GM19438 (cell line): Measurements from ENCODE around the gene PEG3.

ENCODE experiments used
- ATAC-seq: cut with Tn5 transposase; IDR thresholded peaks from one replicate; pipeline ENCODE4 v1.9.1; 2021; ENCODE audit warnings: low read depth; ENCODE audit not compliant: unreplicated experiment

Gene PEG3

DNA sequence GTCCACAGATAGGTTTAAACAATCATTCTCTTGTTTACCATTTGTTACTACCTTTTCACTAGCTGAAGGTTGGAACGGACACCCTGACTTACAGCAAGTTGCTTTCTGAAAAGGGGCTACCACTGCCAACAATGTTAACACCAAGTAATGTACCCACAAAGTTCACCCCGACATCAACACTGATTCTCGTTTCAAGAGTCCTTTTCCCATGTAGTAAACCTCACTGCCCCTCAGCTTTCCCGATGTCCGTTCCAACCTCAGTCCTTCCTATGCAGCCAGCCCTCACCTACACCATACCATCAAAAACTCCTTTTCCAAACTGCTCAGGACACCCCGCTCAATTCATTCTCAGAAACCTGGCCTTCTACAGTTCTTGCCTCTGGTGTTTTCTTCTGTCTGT, 29.0 kb downstream of the PEG3 start:
- ATAC-seq, result no peak

- ATAC-seq, result no peak
Measured at GRCh38 chr19:56810260-56810659, 30.3 kb downstream of the PEG3 start.

- ATAC-seq, result no peak
Measured at GRCh38 chr19:56808717-56809392, 31.7 kb downstream of the PEG3 start.

DNA sequence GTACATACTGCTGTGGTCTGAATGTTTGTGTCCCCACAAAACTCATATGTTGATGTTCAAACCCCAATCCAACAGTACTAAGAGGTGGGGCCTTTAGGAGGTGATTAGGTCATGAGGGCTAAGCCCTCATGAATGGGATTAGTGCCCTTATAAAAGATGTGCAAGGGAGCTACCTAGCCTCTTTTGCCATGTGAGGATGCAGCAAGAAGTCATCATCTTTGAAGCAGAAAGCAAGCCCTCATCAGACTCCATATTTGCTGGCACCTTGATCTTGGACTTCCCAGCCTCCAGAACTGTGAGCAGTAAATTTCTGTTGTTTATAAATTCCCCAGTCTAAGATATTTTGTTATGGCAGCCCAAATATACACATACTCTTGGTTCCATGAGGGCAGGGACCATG, 33.9 kb downstream of the PEG3 start:
- ATAC-seq, result no peak
